Calu3 (cell line): Measurements from ENCODE around the gene TTC39A. TPM values are rescaled to one million over a fixed set of nuclear protein-coding genes. Genes with fewer than 3 reads are reported as not detected.

Experiments
- BruUV-seq: library from RNA; stranded (reverse); fragments of 400-500 nt; replicated peaks from 2 replicates; lab custom pipeline; 2021; lab: Mats Ljungman, UMichigan
- CTCF ChIA-PET: fragments of 300-600 bp; sonication (Branson Sonifier 250); formaldehyde crosslinking; loops from one replicate; lab custom pipeline; 2022; ENCODE audit warnings: antibody characterized with exemption; lab: Charles Lee
- DNase-seq: peaks from one replicate; pipeline ENCODE4 v3.0.0; 2022
- H3K27ac Mint-ChIP-seq: one replicate; pipeline ENCODE4 v1.8.0; 2022; ENCODE audit warnings: mixed read lengths; ENCODE audit not compliant: unreplicated experiment
- H3K27me3 Mint-ChIP-seq: one replicate; pipeline ENCODE4 v1.8.0; 2022; ENCODE audit warnings: mixed read lengths; ENCODE audit not compliant: unreplicated experiment
- H3K36me3 Mint-ChIP-seq: one replicate; pipeline ENCODE4 v1.8.0; 2022; ENCODE audit warnings: mild to moderate bottlenecking, moderate library complexity, mixed read lengths; ENCODE audit not compliant: insufficient read depth, unreplicated experiment
- H3K4me1 Mint-ChIP-seq: one replicate; pipeline ENCODE4 v1.8.0; 2022; ENCODE audit warnings: mild to moderate bottlenecking, low read depth, mixed read lengths; ENCODE audit not compliant: unreplicated experiment
- H3K4me3 Mint-ChIP-seq: one replicate; pipeline ENCODE4 v1.8.0; 2022; ENCODE audit warnings: mild to moderate bottlenecking, low read depth, moderate library complexity, mixed read lengths; ENCODE audit not compliant: unreplicated experiment
- H3K9me3 Mint-ChIP-seq: one replicate; pipeline ENCODE4 v1.8.0; 2022; ENCODE audit warnings: low read depth, mixed read lengths; ENCODE audit not compliant: unreplicated experiment
- CTCF ChIP-seq: fragments of 200-600 bp; IDR thresholded peaks from one replicate; pipeline ENCODE4 v1.8.0; 2022; ENCODE audit warnings: antibody characterized with exemption; ENCODE audit not compliant: unreplicated experiment
- intact Hi-C: fragments of 100-400 bp; cut with micrococcal nuclease; formaldehyde crosslinking; loops from one replicate; pipeline ENCODE4 v1.10.0; 2022; ENCODE audit not compliant: unreplicated experiment
- total RNA-seq: library from RNA; stranded (reverse); gene quantifications from 2 replicates; pipeline ENCODE4 v1.2.3, GENCODE V29; 2022

TTC39A gene
- total RNA-seq, 1 experiment from 2014 or later: 18.8 TPM

GRCh38 chr1:51311826-51312225 is 18.5 kb downstream of the TTC39A start:
- TF ChIP-seq CTCF: no peak
- BruUV-seq: no TSS peak
- CTCF ChIA-PET: interaction anchor here (0.7 kb wide), 1 partner anchor 223 kb away, joined by 3 read pairs; no protein-coding TSS in a partner anchor
- DNase-seq: no peak
- intact Hi-C loops: no loop called here
- H3K4me3 Mint-ChIP-seq: no peak overlapping the region
- no peaks in the 10 kb centered on the region for H3K27me3 Mint-ChIP-seq
- no peaks in the 10 kb centered on the region for H3K9me3 Mint-ChIP-seq
- H3K36me3 Mint-ChIP-seq: peaks cover 20% of the 10 kb centered on the region
- peaks cover 46% of the 10 kb centered on the region for H3K4me1 Mint-ChIP-seq
- H3K27ac Mint-ChIP-seq: no peak overlapping the region

- CTCF ChIA-PET: no interaction called here
- Mint-ChIP-seq H3K9me3 (no peaks in the 10 kb centered on the region), H3K27me3 (no peaks in the 10 kb centered on the region), H3K4me3 (no peak overlapping the region), H3K36me3 (peaks cover 16% of the 10 kb centered on the region), H3K27ac (no peak overlapping the region), H3K4me1 (peaks cover 46% of the 10 kb centered on the region)
- TF ChIP-seq CTCF: no peak
- intact Hi-C loops: no loop called here
- DNase-seq: no peak
- no TSS peak for BruUV-seq
Measured at GRCh38 chr1:51310871-51311613, 19.3 kb downstream of the TTC39A start.

- CTCF ChIA-PET: no interaction called here
Measured at GRCh38 chr1:51309291-51309690, 21.1 kb downstream of the TTC39A start.

GRCh38 chr1:51308636-51309035 is 21.7 kb downstream of the TTC39A start:
- CTCF ChIA-PET: no interaction called here
- H3K27me3 Mint-ChIP-seq: no peaks in the 10 kb centered on the region
- no peak for DNase-seq
- peaks cover 3% of the 10 kb centered on the region for H3K36me3 Mint-ChIP-seq
- no peak overlapping the region for H3K27ac Mint-ChIP-seq
- no peak overlapping the region for H3K4me3 Mint-ChIP-seq
- no peaks in the 10 kb centered on the region for H3K9me3 Mint-ChIP-seq
- H3K4me1 Mint-ChIP-seq: peaks cover 33% of the 10 kb centered on the region
- BruUV-seq: no TSS peak
- TF ChIP-seq CTCF: no peak
- intact Hi-C loops: no loop called here

More at GRCh38 chr1:51309291-51309690, 21.1 kb downstream of the TTC39A start:
- TF ChIP-seq CTCF: no peak
- H3K4me1 Mint-ChIP-seq: peaks cover 39% of the 10 kb centered on the region
- no TSS peak for BruUV-seq
- H3K4me3 Mint-ChIP-seq: no peak overlapping the region
- intact Hi-C loops: no loop called here
- H3K36me3 Mint-ChIP-seq: peaks cover 8% of the 10 kb centered on the region
- H3K9me3 Mint-ChIP-seq: no peaks in the 10 kb centered on the region
- H3K27me3 Mint-ChIP-seq: no peaks in the 10 kb centered on the region
- no peak for DNase-seq
- H3K27ac Mint-ChIP-seq: no peak overlapping the region
